Type B pancreatic cell (in vitro differentiated cells): ENCODE data around the gene NDUFB6. TPM values are rescaled to one million over a fixed set of nuclear protein-coding genes. Genes with fewer than 3 reads are reported as not detected.
"Not testable (repeated sequence)": the region's sequence is repeated elsewhere in the genome, so short reads cannot be mapped to it uniquely, and the experiment has no call there.

Experiments
- DNase-seq: peaks from one replicate; pipeline ENCODE4 v3.0.0; 2021; ENCODE audit warnings: mixed read lengths; ENCODE audit not compliant: unreplicated experiment; ENCODE audit errors: extremely low spot score
- H3K27ac Mint-ChIP-seq: 2 replicates; pipeline ENCODE4 v1.8.0; 2021; ENCODE audit warnings: mild to moderate bottlenecking, mixed read lengths
- H3K27me3 Mint-ChIP-seq: 2 replicates; pipeline ENCODE4 v1.8.0; 2021; ENCODE audit warnings: mixed read lengths
- H3K36me3 Mint-ChIP-seq: 2 replicates; pipeline ENCODE4 v1.8.0; 2021; ENCODE audit warnings: mixed read lengths
- H3K4me1 Mint-ChIP-seq: one replicate; pipeline ENCODE4 v1.8.0; 2021; ENCODE audit warnings: mixed read lengths; ENCODE audit not compliant: unreplicated experiment
- H3K4me3 Mint-ChIP-seq: 2 replicates; pipeline ENCODE4 v1.8.0; 2021; ENCODE audit warnings: mild to moderate bottlenecking, mixed read lengths
- H3K9me3 Mint-ChIP-seq: 2 replicates; pipeline ENCODE4 v1.8.0; 2021; ENCODE audit warnings: mixed read lengths
- total RNA-seq: library from RNA; stranded (reverse); gene quantifications from 2 replicates; pipeline ENCODE4 v1.2.1, GENCODE V29; 2021; ENCODE audit warnings: low replicate concordance
- TF ChIP-seq, protein P1 (sequence below): fragments of 200-600 bp; sonication (generic); conservative IDR thresholded peaks from 2 replicates; pipeline ENCODE4 v1.5.0; 2021; ENCODE audit warnings: antibody characterized with exemption, mild to moderate bottlenecking

The NDUFB6 gene
- total RNA-seq, 1 donor from 2014 or later, result 45.6 TPM

DNA sequence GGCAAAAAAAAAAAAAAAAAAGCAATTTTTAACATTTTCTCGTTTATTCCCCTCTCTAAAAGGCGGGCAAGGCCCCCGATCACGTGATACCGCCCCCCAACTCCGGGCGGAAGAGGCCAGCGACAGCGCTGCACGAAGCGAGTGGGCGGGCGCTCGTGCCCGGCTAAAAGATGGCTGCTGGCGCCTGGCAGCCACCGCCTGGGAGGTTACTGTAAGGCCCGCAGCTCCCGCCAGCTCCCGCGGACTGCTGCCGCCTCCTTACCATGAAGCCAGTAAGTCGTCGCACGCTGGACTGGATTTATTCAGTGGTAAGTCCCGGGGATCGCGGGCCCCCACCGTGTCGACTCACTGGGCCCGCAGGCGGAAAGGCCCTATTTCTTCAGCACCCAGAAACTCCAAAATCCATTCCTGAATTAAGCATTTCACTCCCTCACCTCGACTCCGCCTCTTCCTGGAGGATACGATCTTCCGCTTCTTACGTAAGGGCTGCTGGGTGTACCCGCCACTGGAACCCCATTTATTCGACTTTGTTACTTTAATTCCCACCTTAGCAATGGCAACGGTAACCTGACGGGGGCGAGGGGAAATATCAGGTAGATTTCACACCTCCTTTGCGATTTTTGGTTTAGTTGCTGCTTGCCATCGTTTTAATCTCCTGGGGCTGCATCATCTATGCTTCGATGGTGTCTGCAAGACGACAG is 20.6 kb downstream of the NDUFB6 start, which contains the start of the genes SMIM27 and TOPORS:
Gene SMIM27 (plus strand): TSS at position 156 of the 701 bp plus-strand sequence. CDS start 108 bp downstream, at position 264.
Gene TOPORS (minus strand): TSS at position 415 of the 701 bp plus-strand sequence. CDS start 150 bp downstream, at position 265.
- peak within 1 kb of the TSS; percentile 100 for H3K4me3 Mint-ChIP-seq
- peak; percentile 88 for DNase-seq
- H3K27me3 Mint-ChIP-seq, result no peaks in the 10 kb centered on the region
- peaks cover 13% of the 10 kb centered on the region for H3K4me1 Mint-ChIP-seq
- no peaks in the 10 kb centered on the region for H3K9me3 Mint-ChIP-seq
- TF ChIP-seq, protein P1, sequence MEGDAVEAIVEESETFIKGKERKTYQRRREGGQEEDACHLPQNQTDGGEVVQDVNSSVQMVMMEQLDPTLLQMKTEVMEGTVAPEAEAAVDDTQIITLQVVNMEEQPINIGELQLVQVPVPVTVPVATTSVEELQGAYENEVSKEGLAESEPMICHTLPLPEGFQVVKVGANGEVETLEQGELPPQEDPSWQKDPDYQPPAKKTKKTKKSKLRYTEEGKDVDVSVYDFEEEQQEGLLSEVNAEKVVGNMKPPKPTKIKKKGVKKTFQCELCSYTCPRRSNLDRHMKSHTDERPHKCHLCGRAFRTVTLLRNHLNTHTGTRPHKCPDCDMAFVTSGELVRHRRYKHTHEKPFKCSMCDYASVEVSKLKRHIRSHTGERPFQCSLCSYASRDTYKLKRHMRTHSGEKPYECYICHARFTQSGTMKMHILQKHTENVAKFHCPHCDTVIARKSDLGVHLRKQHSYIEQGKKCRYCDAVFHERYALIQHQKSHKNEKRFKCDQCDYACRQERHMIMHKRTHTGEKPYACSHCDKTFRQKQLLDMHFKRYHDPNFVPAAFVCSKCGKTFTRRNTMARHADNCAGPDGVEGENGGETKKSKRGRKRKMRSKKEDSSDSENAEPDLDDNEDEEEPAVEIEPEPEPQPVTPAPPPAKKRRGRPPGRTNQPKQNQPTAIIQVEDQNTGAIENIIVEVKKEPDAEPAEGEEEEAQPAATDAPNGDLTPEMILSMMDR, result no peak
- H3K27ac Mint-ChIP-seq, result peak within 1 kb of the TSS; percentile 96
- H3K36me3 Mint-ChIP-seq, result peaks cover 18% of the 10 kb centered on the region

DNA sequence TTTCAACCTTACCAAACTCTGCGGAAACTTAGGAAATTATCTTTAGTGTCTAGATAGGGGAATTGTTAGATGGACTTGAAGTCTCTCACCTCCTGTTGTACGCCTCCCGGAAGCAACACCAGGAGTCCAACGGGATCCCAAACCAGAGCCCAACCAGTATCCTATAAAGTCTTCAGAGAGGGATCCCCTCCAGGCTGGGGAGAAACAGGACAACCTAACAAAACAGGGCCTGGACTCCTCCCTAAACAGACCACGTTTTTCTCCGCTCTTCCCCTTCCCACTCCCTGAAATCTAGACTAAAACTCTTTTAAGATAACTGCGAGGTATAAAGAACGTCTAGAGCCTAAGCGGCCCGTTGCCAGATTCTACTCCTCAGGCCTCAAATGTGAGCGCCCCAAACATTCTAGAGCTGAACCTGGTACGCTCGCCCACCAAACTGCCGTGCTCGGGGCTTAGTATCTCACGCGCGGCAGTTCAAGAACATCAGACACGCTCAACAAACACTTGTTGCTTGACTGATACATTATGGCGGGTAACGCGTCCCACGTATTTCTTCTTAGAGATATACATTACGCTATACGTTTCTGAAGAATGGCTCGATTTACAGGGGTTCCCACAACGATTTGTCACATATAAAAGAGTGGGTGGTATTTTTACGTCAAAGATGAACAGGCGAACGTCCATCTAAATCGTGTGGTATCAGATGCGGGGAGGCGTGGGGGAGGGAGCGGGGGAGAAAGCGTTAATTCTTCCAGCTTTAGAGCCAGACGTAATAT is 21.5 kb downstream of the NDUFB6 start:
- no peak for DNase-seq
- H3K9me3 Mint-ChIP-seq, result no peaks in the 10 kb centered on the region
- TF ChIP-seq, protein P1, result no peak
- no peaks in the 10 kb centered on the region for H3K27me3 Mint-ChIP-seq
- peak overlapping the region; percentile 96 for H3K27ac Mint-ChIP-seq
- peaks cover 14% of the 10 kb centered on the region for H3K4me1 Mint-ChIP-seq
- H3K36me3 Mint-ChIP-seq, result peaks cover 20% of the 10 kb centered on the region
- peak overlapping the region; percentile 100 for H3K4me3 Mint-ChIP-seq

DNA sequence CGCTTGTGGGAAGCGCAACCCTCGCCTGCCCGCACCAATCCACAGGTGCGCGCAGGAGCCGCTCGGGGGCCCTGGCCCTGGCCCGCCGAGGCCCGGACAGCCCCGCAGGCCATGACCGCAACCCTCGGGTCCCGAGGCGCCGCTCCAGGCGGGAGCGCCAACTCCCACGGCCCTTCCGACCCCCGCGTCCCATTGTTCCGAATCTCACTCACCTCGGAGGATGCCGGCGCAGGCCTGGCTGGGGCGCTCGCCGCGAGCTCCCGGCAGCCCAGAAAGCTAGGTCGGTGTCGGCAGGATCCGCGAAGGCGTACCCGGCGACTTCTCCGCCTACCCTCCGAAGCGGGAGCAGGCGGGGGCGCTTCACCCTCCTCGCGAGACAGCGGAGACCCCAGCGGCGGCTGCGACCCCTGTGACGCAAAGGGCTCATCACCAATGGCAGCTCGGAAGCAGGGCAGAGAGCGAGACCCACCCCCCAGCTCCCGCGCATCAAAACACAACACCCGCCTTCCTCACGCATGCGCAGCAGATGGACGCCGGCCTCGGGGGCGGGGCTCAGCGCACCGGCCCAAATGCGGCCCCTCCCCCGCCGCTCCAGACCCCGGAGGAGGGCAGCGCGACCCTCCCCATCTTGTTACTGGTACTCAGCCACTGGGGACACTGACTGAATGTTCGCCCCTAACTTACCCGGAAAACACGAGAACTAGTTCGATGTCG is 22.2 kb downstream of the NDUFB6 start:
- Mint-ChIP-seq H3K27me3 (no peaks in the 10 kb centered on the region), H3K4me3 (peak overlapping the region; percentile 100), H3K36me3 (peaks cover 22% of the 10 kb centered on the region), H3K9me3 (no peaks in the 10 kb centered on the region), H3K27ac (peak overlapping the region; percentile 96), H3K4me1 (peaks cover 14% of the 10 kb centered on the region)
- peak; percentile 99 for DNase-seq
- TF ChIP-seq, protein P1, result peak; percentile 38

DNA sequence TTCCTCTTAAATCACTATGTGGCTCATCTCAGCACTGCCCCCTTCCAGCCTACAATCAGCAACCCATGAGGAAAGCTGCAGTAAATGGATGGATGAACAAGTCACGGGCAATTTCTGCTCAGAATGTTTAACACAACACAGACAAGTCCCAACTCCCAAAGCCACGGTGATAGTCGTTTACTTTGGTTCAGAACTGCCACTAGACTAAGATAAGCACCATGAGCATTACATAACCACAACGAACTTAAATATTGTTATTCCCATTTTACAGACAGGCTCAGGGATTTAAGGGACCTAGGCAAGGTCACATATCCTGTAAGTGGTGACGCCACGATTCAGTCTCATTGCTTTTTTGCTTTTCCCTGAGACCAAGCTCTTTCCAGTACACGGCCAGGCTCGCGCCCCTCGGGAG is 22.8 kb downstream of the NDUFB6 start:
- H3K27me3 Mint-ChIP-seq, result no peaks in the 10 kb centered on the region
- no peaks in the 10 kb centered on the region for H3K9me3 Mint-ChIP-seq
- peak overlapping the region; percentile 96 for H3K27ac Mint-ChIP-seq
- H3K4me3 Mint-ChIP-seq, result peak overlapping the region; percentile 100
- peaks cover 22% of the 10 kb centered on the region for H3K36me3 Mint-ChIP-seq
- H3K4me1 Mint-ChIP-seq, result peaks cover 14% of the 10 kb centered on the region
- TF ChIP-seq, protein P1, result no peak
- no peak for DNase-seq

DNA sequence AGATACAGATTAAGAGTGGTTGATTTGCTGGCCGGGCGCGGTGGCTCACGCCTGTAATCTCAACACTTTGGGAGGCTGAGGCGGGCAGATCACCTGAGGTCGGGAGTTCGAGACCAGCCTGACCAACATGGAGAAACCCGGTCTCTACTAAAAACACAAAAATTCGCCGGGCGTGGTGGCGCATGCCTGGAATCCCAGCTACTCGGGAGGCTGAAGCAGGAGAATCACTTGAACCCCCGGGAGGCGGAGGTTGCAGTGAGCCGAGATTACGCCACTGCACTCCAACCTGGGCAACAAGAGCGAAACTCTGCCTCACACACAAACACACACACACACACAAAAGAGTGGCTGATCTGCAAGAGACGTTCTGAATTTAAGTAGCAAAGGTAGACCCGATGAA is 24.7 kb downstream of the NDUFB6 start:
- Mint-ChIP-seq H3K36me3 (peaks cover 32% of the 10 kb centered on the region), H3K4me1 (peaks cover 14% of the 10 kb centered on the region)
- DNase-seq, H3K27ac Mint-ChIP-seq, H3K9me3 Mint-ChIP-seq, H3K27me3 Mint-ChIP-seq, H3K4me3 Mint-ChIP-seq: not testable (repeated sequence)
